ENCODE results near the gene PRELID2. TPM values are rescaled to one million over a fixed set of nuclear protein-coding genes. Genes with fewer than 3 reads are reported as not detected.
A peak's percentile ranks its signal among the peaks of the same experiment; 100 is the strongest.

Gene PRELID2
- total RNA-seq, 1 experiment from 2014 or later = not detected

DNA sequence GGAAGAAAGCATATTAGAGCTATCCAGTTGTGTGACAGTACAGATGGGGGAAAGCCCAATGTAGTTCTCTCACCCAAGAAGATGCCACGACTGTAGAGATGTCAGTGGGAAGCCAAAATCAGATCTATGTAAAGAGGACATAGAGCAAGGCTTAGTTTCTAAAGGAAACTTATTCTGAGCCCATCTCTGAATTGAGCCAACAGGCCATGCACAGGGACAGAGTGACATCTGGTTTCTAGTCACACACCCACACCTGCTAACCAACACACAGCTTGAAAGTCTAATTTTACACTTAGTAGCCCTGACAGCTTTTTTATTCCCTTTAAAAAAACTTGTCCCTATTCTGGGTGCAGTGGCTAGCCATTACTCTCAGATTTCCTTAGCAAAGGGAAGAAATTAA is 22.3 kb downstream of the PRELID2 start:
- no peaks in the 10 kb centered on the region for H3K27me3 ChIP-seq (ENCODE audit: low read length)

DNA sequence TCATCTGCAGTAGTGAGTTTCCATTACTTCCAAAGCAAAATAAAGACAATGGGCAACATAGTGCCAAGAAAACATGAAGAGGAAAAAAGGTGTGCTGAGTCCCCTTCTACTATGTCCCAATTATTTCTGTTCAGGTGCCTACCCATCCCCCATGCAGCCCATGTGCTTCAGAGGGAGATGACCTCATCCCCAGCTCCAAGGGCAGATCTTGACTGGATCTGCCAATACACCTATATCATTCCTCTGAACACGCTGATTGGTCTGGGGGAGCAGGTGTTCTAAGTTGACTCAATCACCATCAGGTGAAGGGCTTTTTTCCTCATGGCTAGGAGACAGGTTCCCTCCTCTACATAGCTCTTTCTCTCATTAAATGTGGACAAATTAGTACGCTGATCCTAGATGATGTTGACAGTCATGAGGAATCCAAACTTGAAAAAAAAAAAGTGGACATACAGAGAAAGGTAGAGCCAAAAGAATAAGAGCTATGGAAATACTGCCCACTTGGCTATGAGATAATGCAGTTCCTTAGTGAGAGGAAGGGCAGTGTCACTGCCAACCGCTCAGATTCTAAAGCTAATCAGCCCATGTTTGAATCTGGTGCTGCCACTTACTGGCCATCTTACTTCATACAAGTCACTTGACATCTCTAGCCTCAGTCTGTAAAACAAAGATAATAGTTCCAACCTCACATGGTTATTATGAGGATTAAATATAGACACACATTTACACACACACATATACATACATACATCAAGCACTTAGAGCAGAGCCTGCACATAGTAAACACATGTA is 23.1 kb downstream of the PRELID2 start:
- Histone ChIP-seq H3K27me3 (ENCODE audit: low read length) (no peaks in the 10 kb centered on the region), H3K9me2 (replicated peaks; ENCODE audit: insufficient read depth, low read length) (no peaks in the 10 kb centered on the region), H3K27ac (ENCODE audit: low read length) (no peak overlapping the region), H4K20me1 (ENCODE audit: insufficient read depth, low read depth, low read length) (no peaks in the 10 kb centered on the region), H3K36me3 (ENCODE audit: insufficient read depth, low read length) (no peaks in the 10 kb centered on the region), H3K4me3 (ENCODE audit: low read length) (no peak overlapping the region), H2AFZ (ENCODE audit: low read length) (no peak overlapping the region), H3K9ac (ENCODE audit: low read length) (no peak overlapping the region), H3K4me1 (ENCODE audit: low read length) (no peaks in the 10 kb centered on the region), H3K79me2 (ENCODE audit: low read length) (no peaks in the 10 kb centered on the region), H3K9me3 (ENCODE audit: low read length) (no peaks in the 10 kb centered on the region), H3K4me2 (ENCODE audit: low read depth, low read length, poor library complexity, severe bottlenecking) (no peak overlapping the region)
- peak; percentile 66 for DNase-seq

More for the DNA sequence above, 22.3 kb downstream of the PRELID2 start:
- H3K9ac ChIP-seq (ENCODE audit: low read length) = no peak overlapping the region
- H3K4me2 ChIP-seq (ENCODE audit: low read depth, low read length, poor library complexity, severe bottlenecking) = no peak overlapping the region
- H2AFZ ChIP-seq (ENCODE audit: low read length) = no peak overlapping the region
- no peaks in the 10 kb centered on the region for H3K36me3 ChIP-seq (ENCODE audit: insufficient read depth, low read length)
- H3K4me1 ChIP-seq (ENCODE audit: low read length) = no peaks in the 10 kb centered on the region
- H3K4me3 ChIP-seq (ENCODE audit: low read length) = no peak overlapping the region
- H3K9me2 ChIP-seq (replicated peaks; ENCODE audit: insufficient read depth, low read length) = no peaks in the 10 kb centered on the region
- no peak overlapping the region for H3K27ac ChIP-seq (ENCODE audit: low read length)
- no peak for DNase-seq
- H4K20me1 ChIP-seq (ENCODE audit: insufficient read depth, low read depth, low read length) = no peaks in the 10 kb centered on the region
- no peaks in the 10 kb centered on the region for H3K79me2 ChIP-seq (ENCODE audit: low read length)
- no peaks in the 10 kb centered on the region for H3K9me3 ChIP-seq (ENCODE audit: low read length)

DNA sequence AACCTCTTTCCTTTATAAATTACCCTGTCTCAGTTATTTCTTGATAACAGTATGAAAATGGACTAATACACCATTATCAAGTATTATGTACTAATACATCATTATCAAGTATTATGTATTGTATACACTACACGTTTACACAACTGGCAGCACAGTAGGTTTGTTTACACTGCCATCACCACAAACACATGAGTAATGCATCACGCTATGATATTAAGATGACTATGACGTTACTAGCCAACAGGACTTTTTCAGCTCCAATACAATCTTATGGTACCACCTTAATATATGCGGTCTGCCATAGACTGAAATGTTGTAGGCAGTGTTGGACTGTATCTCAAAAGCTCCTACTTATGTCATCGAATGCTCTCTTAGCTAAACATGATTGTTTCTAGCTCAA is 28.2 kb downstream of the PRELID2 start:
- no peaks in the 10 kb centered on the region for H3K9me3 ChIP-seq (ENCODE audit: low read length)
- H3K27me3 ChIP-seq (ENCODE audit: low read length) = no peaks in the 10 kb centered on the region
- H3K36me3 ChIP-seq (ENCODE audit: insufficient read depth, low read length) = no peaks in the 10 kb centered on the region
- no peak overlapping the region for H3K9ac ChIP-seq (ENCODE audit: low read length)
- H2AFZ ChIP-seq (ENCODE audit: low read length) = no peak overlapping the region
- no peak overlapping the region for H3K4me3 ChIP-seq (ENCODE audit: low read length)
- no peak for DNase-seq
- no peak overlapping the region for H3K27ac ChIP-seq (ENCODE audit: low read length)
- no peaks in the 10 kb centered on the region for H3K4me1 ChIP-seq (ENCODE audit: low read length)
- H3K9me2 ChIP-seq (replicated peaks; ENCODE audit: insufficient read depth, low read length) = no peaks in the 10 kb centered on the region
- no peak overlapping the region for H3K4me2 ChIP-seq (ENCODE audit: low read depth, low read length, poor library complexity, severe bottlenecking)
- H3K79me2 ChIP-seq (ENCODE audit: low read length) = no peaks in the 10 kb centered on the region
- H4K20me1 ChIP-seq (ENCODE audit: insufficient read depth, low read depth, low read length) = no peaks in the 10 kb centered on the region

DNA sequence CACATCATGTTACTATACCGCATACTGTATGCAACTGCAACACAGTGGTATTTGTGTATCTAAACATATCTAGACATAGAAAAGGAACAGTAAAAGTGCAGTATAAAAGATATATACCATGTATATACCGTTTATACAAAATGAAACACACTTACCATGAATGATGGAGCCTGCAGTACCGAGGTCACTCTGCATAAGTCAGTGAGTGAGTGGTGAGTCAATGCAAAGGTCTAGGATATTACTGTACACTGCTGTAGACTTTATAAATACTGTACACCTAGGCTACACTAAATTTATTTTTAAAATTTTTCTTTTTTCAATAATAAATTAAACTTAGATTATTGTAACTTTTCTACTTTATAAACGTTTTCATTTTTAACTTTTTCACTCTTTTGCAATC is 29.3 kb downstream of the PRELID2 start:
- no peak for DNase-seq
- H3K4me1 ChIP-seq (ENCODE audit: low read length) = no peaks in the 10 kb centered on the region
- H3K79me2 ChIP-seq (ENCODE audit: low read length) = no peaks in the 10 kb centered on the region
- no peak overlapping the region for H3K9ac ChIP-seq (ENCODE audit: low read length)
- H3K9me2 ChIP-seq (replicated peaks; ENCODE audit: insufficient read depth, low read length) = no peaks in the 10 kb centered on the region
- no peaks in the 10 kb centered on the region for H4K20me1 ChIP-seq (ENCODE audit: insufficient read depth, low read depth, low read length)
- H3K4me2 ChIP-seq (ENCODE audit: low read depth, low read length, poor library complexity, severe bottlenecking) = no peak overlapping the region
- no peak overlapping the region for H2AFZ ChIP-seq (ENCODE audit: low read length)
- H3K36me3 ChIP-seq (ENCODE audit: insufficient read depth, low read length) = no peaks in the 10 kb centered on the region
- H3K27ac ChIP-seq (ENCODE audit: low read length) = no peak overlapping the region
- H3K27me3 ChIP-seq (ENCODE audit: low read length) = no peaks in the 10 kb centered on the region
- no peaks in the 10 kb centered on the region for H3K9me3 ChIP-seq (ENCODE audit: low read length)
- H3K4me3 ChIP-seq (ENCODE audit: low read length) = no peak overlapping the region

DNA sequence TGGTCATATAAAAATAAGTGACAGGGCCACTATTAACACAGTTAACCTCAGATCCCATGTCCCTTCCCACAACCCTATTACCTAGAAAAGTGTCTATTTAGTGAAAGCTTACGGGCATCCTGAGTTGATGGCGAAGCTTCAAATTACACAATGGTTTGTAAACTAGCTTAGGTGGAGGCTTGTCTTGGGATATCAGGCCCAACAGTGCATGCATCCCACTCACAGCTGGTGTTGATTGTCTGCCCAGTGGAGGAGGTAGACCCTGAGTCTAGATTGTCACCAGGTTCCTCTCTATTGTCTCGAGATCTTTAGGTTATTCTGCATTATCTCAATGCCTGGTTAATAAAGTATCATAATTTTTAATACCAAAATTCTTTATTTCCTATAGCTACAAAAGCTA is 30.4 kb downstream of the PRELID2 start:
- no peak overlapping the region for H2AFZ ChIP-seq (ENCODE audit: low read length)
- H3K79me2 ChIP-seq (ENCODE audit: low read length) = no peaks in the 10 kb centered on the region
- no peak overlapping the region for H3K4me2 ChIP-seq (ENCODE audit: low read depth, low read length, poor library complexity, severe bottlenecking)
- no peaks in the 10 kb centered on the region for H4K20me1 ChIP-seq (ENCODE audit: insufficient read depth, low read depth, low read length)
- no peaks in the 10 kb centered on the region for H3K4me1 ChIP-seq (ENCODE audit: low read length)
- H3K9ac ChIP-seq (ENCODE audit: low read length) = no peak overlapping the region
- H3K4me3 ChIP-seq (ENCODE audit: low read length) = no peak overlapping the region
- no peaks in the 10 kb centered on the region for H3K9me3 ChIP-seq (ENCODE audit: low read length)
- no peak overlapping the region for H3K27ac ChIP-seq (ENCODE audit: low read length)
- no peaks in the 10 kb centered on the region for H3K27me3 ChIP-seq (ENCODE audit: low read length)
- DNase-seq = no peak
- H3K36me3 ChIP-seq (ENCODE audit: insufficient read depth, low read length) = no peaks in the 10 kb centered on the region
- no peaks in the 10 kb centered on the region for H3K9me2 ChIP-seq (replicated peaks; ENCODE audit: insufficient read depth, low read length)

DNA sequence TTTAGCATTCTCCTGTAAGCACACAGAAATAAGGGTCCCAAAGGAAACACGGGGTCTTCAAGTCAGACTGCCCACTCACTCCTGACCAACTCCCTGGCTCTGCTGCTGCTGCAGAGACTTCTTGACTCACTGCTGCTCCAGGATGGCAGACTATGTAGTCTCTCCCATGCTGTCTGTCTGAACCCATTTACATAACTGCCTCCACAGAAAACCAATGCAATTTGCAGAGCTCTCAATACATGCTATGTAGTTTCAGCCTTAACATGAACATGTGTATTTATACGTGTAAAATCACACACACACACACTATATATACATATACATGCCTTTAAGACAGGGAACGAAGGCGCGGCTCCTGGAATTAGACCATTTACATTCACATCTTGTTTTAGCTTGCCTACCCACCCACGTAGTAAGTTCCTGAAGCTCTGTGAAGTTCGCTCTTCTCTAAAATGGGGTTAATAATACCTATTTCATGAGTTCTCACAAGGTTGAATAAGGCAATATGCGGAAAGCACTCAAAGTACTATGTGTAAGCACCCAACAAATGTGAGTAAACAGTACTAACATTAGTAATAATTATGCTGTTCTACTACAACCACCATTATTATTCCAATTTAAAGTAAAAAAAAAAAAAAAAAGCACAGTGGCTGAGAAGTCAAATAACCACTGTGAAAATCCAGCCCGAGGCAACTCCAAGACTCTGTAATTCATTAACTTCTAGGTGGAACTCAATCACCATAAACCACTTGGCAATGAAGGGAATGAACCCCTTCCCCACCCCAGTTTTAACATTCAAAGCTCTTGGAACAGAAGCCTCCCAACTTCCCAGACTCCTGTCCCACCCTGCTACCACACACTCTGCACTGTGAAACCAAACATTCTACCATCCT is 31.8 kb downstream of the PRELID2 start:
- Histone ChIP-seq H3K79me2 (ENCODE audit: low read length) (no peaks in the 10 kb centered on the region), H3K4me2 (ENCODE audit: low read depth, low read length, poor library complexity, severe bottlenecking) (no peak overlapping the region), H3K9ac (ENCODE audit: low read length) (no peak overlapping the region), H3K36me3 (ENCODE audit: insufficient read depth, low read length) (no peaks in the 10 kb centered on the region), H3K27me3 (ENCODE audit: low read length) (no peaks in the 10 kb centered on the region), H3K9me2 (replicated peaks; ENCODE audit: insufficient read depth, low read length) (no peaks in the 10 kb centered on the region), H3K27ac (ENCODE audit: low read length) (no peak overlapping the region), H2AFZ (ENCODE audit: low read length) (no peak overlapping the region), H3K4me1 (ENCODE audit: low read length) (no peaks in the 10 kb centered on the region), H3K4me3 (ENCODE audit: low read length) (no peak overlapping the region), H4K20me1 (ENCODE audit: insufficient read depth, low read depth, low read length) (no peaks in the 10 kb centered on the region), H3K9me3 (ENCODE audit: low read length) (no peaks in the 10 kb centered on the region)
- no peak for DNase-seq

DNA sequence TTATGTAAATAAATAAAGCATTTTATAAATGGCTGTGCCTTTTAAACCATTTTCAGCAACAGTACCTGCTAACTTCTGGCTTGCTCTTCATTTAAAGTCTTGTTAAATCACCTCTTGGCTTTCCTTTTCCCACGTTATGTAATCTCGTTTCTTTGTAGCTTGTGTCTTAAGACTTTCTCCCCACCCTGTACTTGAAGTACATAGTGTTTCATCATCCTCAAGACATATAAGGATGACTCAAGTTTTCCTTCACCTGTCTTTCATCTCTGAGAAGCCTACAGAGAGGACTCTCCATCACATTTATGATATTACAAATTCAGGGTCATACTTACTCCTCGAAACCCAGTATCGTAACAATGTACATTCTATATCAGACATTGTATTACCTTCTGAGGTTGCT is 33.9 kb downstream of the PRELID2 start:
- no peaks in the 10 kb centered on the region for H3K9me3 ChIP-seq (ENCODE audit: low read length)
- H3K79me2 ChIP-seq (ENCODE audit: low read length) = no peaks in the 10 kb centered on the region

DNA sequence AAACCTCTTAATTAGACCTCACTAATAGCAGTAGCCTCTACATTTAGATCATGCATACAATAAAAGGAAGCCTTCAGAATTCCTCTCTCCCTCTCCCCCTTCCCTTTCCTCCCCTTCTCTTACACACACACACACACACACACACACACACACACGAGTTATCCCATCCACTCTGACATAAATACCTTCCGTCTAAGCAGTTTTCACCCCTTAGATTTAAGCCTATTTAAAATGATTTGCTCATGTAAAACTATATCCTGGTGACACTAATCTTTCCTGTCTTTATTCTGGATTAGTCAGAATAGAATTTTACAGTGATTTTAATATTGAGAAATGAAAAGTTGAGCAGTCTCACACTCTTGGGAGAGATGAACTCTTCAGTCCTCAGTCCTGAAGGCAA is 35.0 kb downstream of the PRELID2 start:
- Histone ChIP-seq H3K27ac (ENCODE audit: low read length) (no peak overlapping the region), H3K36me3 (ENCODE audit: insufficient read depth, low read length) (no peaks in the 10 kb centered on the region), H3K4me2 (ENCODE audit: low read depth, low read length, poor library complexity, severe bottlenecking) (no peak overlapping the region), H3K9ac (ENCODE audit: low read length) (no peak overlapping the region), H3K9me3 (ENCODE audit: low read length) (no peaks in the 10 kb centered on the region), H3K79me2 (ENCODE audit: low read length) (no peaks in the 10 kb centered on the region), H3K4me3 (ENCODE audit: low read length) (no peak overlapping the region), H3K27me3 (ENCODE audit: low read length) (no peaks in the 10 kb centered on the region), H3K4me1 (ENCODE audit: low read length) (no peaks in the 10 kb centered on the region), H2AFZ (ENCODE audit: low read length) (no peak overlapping the region), H4K20me1 (ENCODE audit: insufficient read depth, low read depth, low read length) (no peaks in the 10 kb centered on the region), H3K9me2 (replicated peaks; ENCODE audit: insufficient read depth, low read length) (no peaks in the 10 kb centered on the region)
- no peak for DNase-seq

More for the DNA sequence above, 33.9 kb downstream of the PRELID2 start:
- Histone ChIP-seq H3K4me1 (ENCODE audit: low read length) (no peaks in the 10 kb centered on the region), H3K27me3 (ENCODE audit: low read length) (no peaks in the 10 kb centered on the region), H4K20me1 (ENCODE audit: insufficient read depth, low read depth, low read length) (no peaks in the 10 kb centered on the region), H3K9ac (ENCODE audit: low read length) (no peak overlapping the region), H3K27ac (ENCODE audit: low read length) (no peak overlapping the region), H3K9me2 (replicated peaks; ENCODE audit: insufficient read depth, low read length) (no peaks in the 10 kb centered on the region), H3K4me3 (ENCODE audit: low read length) (no peak overlapping the region), H3K36me3 (ENCODE audit: insufficient read depth, low read length) (no peaks in the 10 kb centered on the region), H2AFZ (ENCODE audit: low read length) (no peak overlapping the region), H3K4me2 (ENCODE audit: low read depth, low read length, poor library complexity, severe bottlenecking) (no peak overlapping the region)
- DNase-seq = no peak

All from Karpas-422 (cell line).